Measurements from ENCODE around the gene MPPED1.

GRCh38 chr22:43446916-43447315 lies 35.1 kb downstream of the MPPED1 start:
- TF ChIP-seq CTCF (conservative IDR thresholded peaks at IDR 0.05) (no peak; the same call in 1 of the 2 replicates), ZFX (IDR thresholded peaks at IDR 0.05) (no peak)

Data from C4-2B (cell line).